Jurkat, Clone E6-1 (cell line): ENCODE results near the gene TPRX1.
A peak's percentile ranks its signal among the peaks of the same experiment; 100 is the strongest.

Experiments used
- DNase-seq: peaks from one replicate; pipeline ENCODE4 v3.0.0-alpha.2; 2011; ENCODE audit warnings: low read depth, low spot score
- H3K4me3 ChIP-seq: 2 replicates; pipeline ENCODE4 v1.5.1; 2011; ENCODE audit warnings: mild to moderate bottlenecking, low read length, control low read depth, moderate library complexity

Gene TPRX1

GRCh38 chr19:47755762-47756626 is 48.4 kb downstream of the TPRX1 start:
- no peak for DNase-seq
- H3K4me3 ChIP-seq: no peak overlapping the region

- no peak overlapping the region for H3K4me3 ChIP-seq
- no peak for DNase-seq
Measured at GRCh38 chr19:47755065-47755761, 49.1 kb downstream of the TPRX1 start.

GRCh38 chr19:47754206-47755064 is 49.9 kb downstream of the TPRX1 start:
- no peak for DNase-seq
- no peak overlapping the region for H3K4me3 ChIP-seq

GRCh38 chr19:47752440-47753211 is 51.7 kb downstream of the TPRX1 start:
- H3K4me3 ChIP-seq: peak overlapping the region; percentile 63
- DNase-seq: peak; percentile 94
